Measurements from ENCODE around the gene SLC25A13.

- TF ChIP-seq POLR2A (IDR thresholded peaks at IDR 0.05) (no peak), CTCF (IDR thresholded peaks at IDR 0.05) (no peak), POLR2AphosphoS5 (IDR thresholded peaks at IDR 0.05) (no peak)
These were observed 36.3 kb downstream of the SLC25A13 start for GRCh38 chr7:96285579-96285978.

Measured in breast epithelium (tissue), 3 donors.